WTC11 (cell line): ENCODE measurements around the gene SCAMP3. TPM values are rescaled to one million over a fixed set of nuclear protein-coding genes. Genes with fewer than 3 reads are reported as not detected.

Source experiments
- ATAC-seq: fragments of 200-7000 bp; cut with Tn5 transposase; 2 replicates; pipeline ENCODE4 v1.10.0; 2021; ENCODE audit warnings: mild to moderate bottlenecking, moderate library complexity
- Bru-seq: library from RNA; stranded (reverse); fragments of 400-500 nt; gene quantifications from one replicate; lab custom pipeline; 2021; lab: Mats Ljungman, UMichigan
- CTCF ChIA-PET: fragments of 300-600 bp; sonication (Branson Sonifier 250); formaldehyde crosslinking; loops from one replicate; lab custom pipeline; 2021; ENCODE audit warnings: antibody characterized with exemption; lab: Charles Lee
- POLR2A ChIA-PET: fragments of 350-600 bp; sonication (Branson Sonifier 250); formaldehyde crosslinking; loops from one replicate; lab custom pipeline; 2021; ENCODE audit warnings: antibody characterized with exemption; lab: Charles Lee
- DNase-seq: peaks from one replicate; pipeline ENCODE4 v3.0.0; 2021; ENCODE audit warnings: low spot score
- H3K27ac Mint-ChIP-seq: 2 replicates; pipeline ENCODE4 v1.8.0; 2021; ENCODE audit warnings: mixed read lengths
- H3K27me3 Mint-ChIP-seq: 2 replicates; pipeline ENCODE4 v1.8.0; 2021; ENCODE audit warnings: low read depth, mild to moderate bottlenecking, moderate library complexity, mixed read lengths
- H3K36me3 Mint-ChIP-seq: 2 replicates; pipeline ENCODE4 v1.8.0; 2021; ENCODE audit warnings: mixed read lengths
- H3K4me1 Mint-ChIP-seq: 2 replicates; pipeline ENCODE4 v1.8.0; 2022; ENCODE audit warnings: mixed read lengths
- H3K4me3 Mint-ChIP-seq: 2 replicates; pipeline ENCODE4 v1.8.0; 2021; ENCODE audit warnings: mild to moderate bottlenecking, moderate library complexity, mixed read lengths
- H3K9me3 Mint-ChIP-seq: 2 replicates; pipeline ENCODE4 v1.8.0; 2021; ENCODE audit warnings: mixed read lengths
- AR ChIP-seq: fragments of 250-450 bp; sonication (Bioruptor Pico); IDR thresholded peaks from 2 replicates; pipeline ENCODE4 v1.9.0; 2021; ENCODE audit warnings: mild to moderate bottlenecking
- CBFB ChIP-seq: sonication (generic); formaldehyde crosslinking; IDR thresholded peaks from 2 replicates; pipeline ENCODE4 v1.8.1; 2022; ENCODE audit warnings: mild to moderate bottlenecking, low read depth, missing genetic modification reagents
- CREM ChIP-seq: sonication (generic); formaldehyde crosslinking; IDR thresholded peaks from 2 replicates; pipeline ENCODE4 v1.8.1; 2022; ENCODE audit warnings: mild to moderate bottlenecking, missing genetic modification reagents, moderate library complexity
- EMX1 ChIP-seq: fragments of 250-450 bp; sonication (Bioruptor Pico); IDR thresholded peaks from 2 replicates; pipeline ENCODE4 v1.8.0; 2021; ENCODE audit warnings: mild to moderate bottlenecking
- GTF2I ChIP-seq: fragments of 250-450 bp; sonication (Bioruptor Pico); conservative IDR thresholded peaks from 2 replicates; pipeline ENCODE4 v1.4.0; 2021; ENCODE audit warnings: mild to moderate bottlenecking
- HMGA2 ChIP-seq: fragments of 250-450 bp; sonication (Bioruptor Pico); IDR thresholded peaks from 2 replicates; pipeline ENCODE4 v1.4.0; 2021; ENCODE audit warnings: mild to moderate bottlenecking, moderate library complexity
- IRF1 ChIP-seq: sonication (generic); formaldehyde crosslinking; IDR thresholded peaks from 2 replicates; pipeline ENCODE4 v1.8.0; 2023; ENCODE audit warnings: missing genetic modification reagents
- NFE2L1 ChIP-seq: sonication (generic); formaldehyde crosslinking; IDR thresholded peaks from 2 replicates; pipeline ENCODE4 v1.8.1; 2023; ENCODE audit warnings: missing genetic modification reagents
- PREB ChIP-seq: sonication (generic); formaldehyde crosslinking; IDR thresholded peaks from 2 replicates; pipeline ENCODE4 v1.8.1; 2022; ENCODE audit warnings: mild to moderate bottlenecking, missing genetic modification reagents, moderate library complexity, borderline replicate concordance
- SMAD4 ChIP-seq: sonication (generic); formaldehyde crosslinking; IDR thresholded peaks from 2 replicates; pipeline ENCODE4 v1.8.0; 2022; ENCODE audit warnings: mild to moderate bottlenecking, missing genetic modification reagents
- TEAD1 ChIP-seq: sonication (generic); formaldehyde crosslinking; IDR thresholded peaks from 2 replicates; pipeline ENCODE4 v1.8.0; 2022; ENCODE audit warnings: mild to moderate bottlenecking, missing genetic modification reagents
- TP53 ChIP-seq: sonication (generic); formaldehyde crosslinking; IDR thresholded peaks from 2 replicates; pipeline ENCODE4 v1.8.1; 2023; ENCODE audit warnings: mild to moderate bottlenecking, missing genetic modification reagents
- USF2 ChIP-seq: sonication (generic); formaldehyde crosslinking; IDR thresholded peaks from 2 replicates; pipeline ENCODE4 v1.8.1; 2023; ENCODE audit warnings: mild to moderate bottlenecking, missing genetic modification reagents, moderate library complexity
- ZNF219 ChIP-seq: sonication (generic); formaldehyde crosslinking; IDR thresholded peaks from 2 replicates; pipeline ENCODE4 v1.8.0; 2023; ENCODE audit warnings: missing genetic modification reagents, mild to moderate bottlenecking, borderline replicate concordance
- long read RNA-seq, 3 experiments: library from RNA in 1 of 3; library from capped mRNA in 1 of 3; library from polyadenylated mRNA in 1 of 3; unstranded in 2 of 3; stranded (forward) in 1 of 3; transcript quantifications; one replicate each; pipeline ENCODE4 v2.0.0, GENCODE V29; 2021
- total RNA-seq: library from RNA; stranded (reverse); gene quantifications from 3 replicates; pipeline ENCODE4 v1.2.3, GENCODE V29; 2021
- TF ChIP-seq, protein P1 (sequence below): sonication (generic); formaldehyde crosslinking; IDR thresholded peaks from 2 replicates; pipeline ENCODE4 v1.8.0; 2023; ENCODE audit warnings: missing genetic modification reagents, mild to moderate bottlenecking, borderline replicate concordance
- TF ChIP-seq, protein P2 (sequence below): fragments of 250-450 bp; sonication (Bioruptor Pico); IDR thresholded peaks from 2 replicates; pipeline ENCODE4 v2.1.2; 2022; ENCODE audit warnings: mild to moderate bottlenecking, moderate library complexity
- TF ChIP-seq, protein P3 (sequence below): sonication (generic); formaldehyde crosslinking; IDR thresholded peaks from 2 replicates; pipeline ENCODE4 v1.8.1; 2023; ENCODE audit warnings: mild to moderate bottlenecking, missing genetic modification reagents

The SCAMP3 gene
- total RNA-seq (50.0 to 58.8 TPM (median 52.2 TPM) in 3 replicates), Bru-seq, nascent RNA (percentile 71 among the genes with signal in this experiment)
- long read RNA-seq, experiment 1, transcript SCAMP3-201 (9 exons, 1,446 nt), result major isoform, 171 of 248 reads
- long read RNA-seq, experiment 1, transcript SCAMP3-202 (8 exons, 1,537 nt), result minor isoform, 25 of 248 reads
- long read RNA-seq, experiment 1, partial matches to known transcripts, result 14 of 248 reads
- long read RNA-seq, experiment 1, other reads (novel, unspliced or antisense), result 37 of 248 reads
- long read RNA-seq, experiment 2, transcript SCAMP3-202 (8 exons, 1,537 nt), result minor isoform, 7 of 66 reads
- long read RNA-seq, experiment 2, transcript SCAMP3-201 (9 exons, 1,446 nt), result major isoform, 31 of 66 reads
- long read RNA-seq, experiment 2, partial matches to known transcripts, result 6 of 66 reads
- long read RNA-seq, experiment 2, other reads (novel, unspliced or antisense), result 20 of 66 reads
- long read RNA-seq, experiment 3, transcript SCAMP3-201 (9 exons, 1,446 nt), result major isoform, 5 of 20 reads
- long read RNA-seq, experiment 3, partial matches to known transcripts, result 11 of 20 reads
- long read RNA-seq, experiment 3, other reads (novel, unspliced or antisense), result 4 of 20 reads

DNA sequence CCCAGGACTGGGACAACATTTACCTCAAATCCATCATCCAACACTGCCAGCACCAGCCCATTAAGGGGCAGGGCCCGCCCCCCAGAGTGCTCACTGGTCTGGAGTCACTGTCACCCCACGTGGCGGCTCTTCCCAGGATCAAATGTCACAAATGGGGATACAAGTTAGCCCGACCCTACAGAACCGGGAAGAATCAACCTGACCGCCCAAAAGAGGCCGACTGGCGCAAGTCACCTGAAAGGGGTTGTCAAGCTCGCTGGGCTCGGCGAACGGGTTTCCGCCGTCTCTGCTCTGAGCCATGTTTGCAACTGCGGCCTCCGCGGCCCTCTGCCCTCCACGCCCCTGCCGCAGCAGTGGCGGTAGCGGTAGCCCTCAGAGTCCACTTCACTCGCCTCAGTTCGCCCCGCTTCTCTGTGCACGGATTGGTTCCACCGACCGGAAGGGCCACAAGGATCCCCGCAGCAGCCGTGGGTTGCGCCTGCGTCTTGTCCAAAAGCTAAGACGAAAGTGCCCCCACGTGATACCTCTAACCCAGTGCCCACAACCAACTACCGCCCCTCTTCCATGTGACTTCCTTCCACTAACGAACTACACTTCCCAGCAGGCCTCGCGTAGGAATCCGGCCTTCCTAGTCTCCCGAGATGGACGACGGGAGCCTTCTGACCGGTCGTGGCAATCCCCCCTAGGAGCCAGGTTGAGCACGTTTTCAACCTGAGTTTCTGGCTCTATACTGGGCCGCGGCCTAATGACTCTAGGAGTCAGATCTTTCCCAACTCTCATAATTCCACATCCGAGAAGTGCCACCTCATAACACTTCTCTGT lies at the start of gene SCAMP3:
TSS of gene SCAMP3 (minus strand) at position 509 of the 822 bp plus-strand sequence. CDS start at position 300, 209 bp downstream.
- POLR2A ChIA-PET, result interaction anchor here (0.6 to 1.8 kb wide), 8 partner anchors 11 to 277 kb away, joined by 3 to 11 read pairs (median 4); partner anchors contain the start of genes CLK2, FDPS, HCN3 and KRTCAP2
- TF ChIP-seq TP53 (CRISPR knock-in tag) (peak; percentile 66; the same call in 1 of the 2 replicates), AR (CRISPR knock-in tag) (peak; percentile 95; the same call in 1 of the 2 replicates), CREM (CRISPR knock-in tag) (peak; percentile 63; the same call in 1 of the 2 replicates), CBFB (CRISPR knock-in tag) (no peak), NFE2L1 (CRISPR knock-in tag) (no peak), TEAD1 (CRISPR knock-in tag) (peak; percentile 86), ZNF219 (CRISPR knock-in tag) (no peak), PREB (CRISPR knock-in tag) (peak; percentile 45; the same call in 1 of the 2 replicates), HMGA2 (CRISPR knock-in tag) (no peak; the same call in 1 of the 2 replicates), GTF2I (CRISPR knock-in tag) (no peak), EMX1 (CRISPR knock-in tag) (peak; percentile 97), USF2 (CRISPR knock-in tag) (peak; percentile 98), SMAD4 (no peak), IRF1 (CRISPR knock-in tag) (no peak)
- TF ChIP-seq, protein P1, sequence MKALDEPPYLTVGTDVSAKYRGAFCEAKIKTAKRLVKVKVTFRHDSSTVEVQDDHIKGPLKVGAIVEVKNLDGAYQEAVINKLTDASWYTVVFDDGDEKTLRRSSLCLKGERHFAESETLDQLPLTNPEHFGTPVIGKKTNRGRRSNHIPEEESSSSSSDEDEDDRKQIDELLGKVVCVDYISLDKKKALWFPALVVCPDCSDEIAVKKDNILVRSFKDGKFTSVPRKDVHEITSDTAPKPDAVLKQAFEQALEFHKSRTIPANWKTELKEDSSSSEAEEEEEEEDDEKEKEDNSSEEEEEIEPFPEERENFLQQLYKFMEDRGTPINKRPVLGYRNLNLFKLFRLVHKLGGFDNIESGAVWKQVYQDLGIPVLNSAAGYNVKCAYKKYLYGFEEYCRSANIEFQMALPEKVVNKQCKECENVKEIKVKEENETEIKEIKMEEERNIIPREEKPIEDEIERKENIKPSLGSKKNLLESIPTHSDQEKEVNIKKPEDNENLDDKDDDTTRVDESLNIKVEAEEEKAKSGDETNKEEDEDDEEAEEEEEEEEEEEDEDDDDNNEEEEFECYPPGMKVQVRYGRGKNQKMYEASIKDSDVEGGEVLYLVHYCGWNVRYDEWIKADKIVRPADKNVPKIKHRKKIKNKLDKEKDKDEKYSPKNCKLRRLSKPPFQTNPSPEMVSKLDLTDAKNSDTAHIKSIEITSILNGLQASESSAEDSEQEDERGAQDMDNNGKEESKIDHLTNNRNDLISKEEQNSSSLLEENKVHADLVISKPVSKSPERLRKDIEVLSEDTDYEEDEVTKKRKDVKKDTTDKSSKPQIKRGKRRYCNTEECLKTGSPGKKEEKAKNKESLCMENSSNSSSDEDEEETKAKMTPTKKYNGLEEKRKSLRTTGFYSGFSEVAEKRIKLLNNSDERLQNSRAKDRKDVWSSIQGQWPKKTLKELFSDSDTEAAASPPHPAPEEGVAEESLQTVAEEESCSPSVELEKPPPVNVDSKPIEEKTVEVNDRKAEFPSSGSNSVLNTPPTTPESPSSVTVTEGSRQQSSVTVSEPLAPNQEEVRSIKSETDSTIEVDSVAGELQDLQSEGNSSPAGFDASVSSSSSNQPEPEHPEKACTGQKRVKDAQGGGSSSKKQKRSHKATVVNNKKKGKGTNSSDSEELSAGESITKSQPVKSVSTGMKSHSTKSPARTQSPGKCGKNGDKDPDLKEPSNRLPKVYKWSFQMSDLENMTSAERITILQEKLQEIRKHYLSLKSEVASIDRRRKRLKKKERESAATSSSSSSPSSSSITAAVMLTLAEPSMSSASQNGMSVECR (CRISPR knock-in tag), result peak; percentile 66; the same call in 1 of the 2 replicates
- TF ChIP-seq, protein P2, sequence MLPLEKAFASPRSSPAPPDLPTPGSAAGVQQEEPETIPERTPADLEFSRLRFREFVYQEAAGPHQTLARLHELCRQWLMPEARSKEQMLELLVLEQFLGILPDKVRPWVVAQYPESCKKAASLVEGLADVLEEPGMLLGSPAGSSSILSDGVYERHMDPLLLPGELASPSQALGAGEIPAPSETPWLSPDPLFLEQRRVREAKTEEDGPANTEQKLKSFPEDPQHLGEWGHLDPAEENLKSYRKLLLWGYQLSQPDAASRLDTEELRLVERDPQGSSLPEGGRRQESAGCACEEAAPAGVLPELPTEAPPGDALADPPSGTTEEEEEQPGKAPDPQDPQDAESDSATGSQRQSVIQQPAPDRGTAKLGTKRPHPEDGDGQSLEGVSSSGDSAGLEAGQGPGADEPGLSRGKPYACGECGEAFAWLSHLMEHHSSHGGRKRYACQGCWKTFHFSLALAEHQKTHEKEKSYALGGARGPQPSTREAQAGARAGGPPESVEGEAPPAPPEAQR (CRISPR knock-in tag), result no peak
- TF ChIP-seq, protein P3, sequence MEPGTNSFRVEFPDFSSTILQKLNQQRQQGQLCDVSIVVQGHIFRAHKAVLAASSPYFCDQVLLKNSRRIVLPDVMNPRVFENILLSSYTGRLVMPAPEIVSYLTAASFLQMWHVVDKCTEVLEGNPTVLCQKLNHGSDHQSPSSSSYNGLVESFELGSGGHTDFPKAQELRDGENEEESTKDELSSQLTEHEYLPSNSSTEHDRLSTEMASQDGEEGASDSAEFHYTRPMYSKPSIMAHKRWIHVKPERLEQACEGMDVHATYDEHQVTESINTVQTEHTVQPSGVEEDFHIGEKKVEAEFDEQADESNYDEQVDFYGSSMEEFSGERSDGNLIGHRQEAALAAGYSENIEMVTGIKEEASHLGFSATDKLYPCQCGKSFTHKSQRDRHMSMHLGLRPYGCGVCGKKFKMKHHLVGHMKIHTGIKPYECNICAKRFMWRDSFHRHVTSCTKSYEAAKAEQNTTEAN (CRISPR knock-in tag), result 0 out of 2 replicates have a peak, but pooled peaks have one; percentile 29

More for the DNA sequence above, at the start of gene SCAMP3:
- H3K4me1 Mint-ChIP-seq, result peaks cover 14% of the 10 kb centered on the region
- no peaks in the 10 kb centered on the region for H3K9me3 Mint-ChIP-seq
- DNase-seq, result peak; percentile 92
- H3K27me3 Mint-ChIP-seq, result no peaks in the 10 kb centered on the region
- CTCF ChIA-PET, result interaction anchor here (0.6 to 6.1 kb wide), 7 partner anchors 11 to 95 kb away, joined by 3 to 130 read pairs (median 4); partner anchors contain the start of genes HCN3 and KRTCAP2
- peaks cover 61% of the 10 kb centered on the region for H3K36me3 Mint-ChIP-seq
- H3K4me3 Mint-ChIP-seq, result peak within 1 kb of the TSS; percentile 96
- H3K27ac Mint-ChIP-seq, result peak within 1 kb of the TSS; percentile 97
- ATAC-seq, result peak; percentile 94
